ENCODE measurements around the gene LRRC8D. TPM values are rescaled to one million over a fixed set of nuclear protein-coding genes. Genes with fewer than 3 reads are reported as not detected.
"Not testable (repeated sequence)": the region's sequence is repeated elsewhere in the genome, so short reads cannot be mapped to it uniquely, and the experiment has no call there.

The LRRC8D gene
- total RNA-seq, 1 donor from 2014 or later: 8.6 TPM

- DNase-seq (ENCODE audit: low spot score): no peak
Observed at GRCh38 chr1:89953929-89954328, 133.1 kb downstream of the LRRC8D start.

DNA sequence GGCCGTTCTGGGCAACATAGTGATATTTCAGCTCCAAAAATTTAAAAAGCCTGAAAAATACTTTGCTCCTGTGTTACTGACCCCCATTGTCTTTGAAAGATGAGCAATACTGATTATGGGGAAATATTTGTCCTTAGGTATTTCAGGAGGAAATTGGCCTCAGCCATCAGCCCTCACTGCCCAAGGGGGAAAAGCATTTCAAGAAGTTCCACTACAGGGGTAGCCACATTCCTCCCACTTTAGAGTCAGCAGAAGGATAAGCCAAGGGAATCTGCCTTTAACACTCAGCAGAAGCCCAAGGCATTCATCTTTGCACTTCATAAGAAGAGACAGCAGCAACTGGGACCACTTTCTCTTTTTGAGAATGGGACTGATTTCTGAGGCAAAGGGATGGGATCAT lies 133.6 kb downstream of the LRRC8D start:
- no peak for DNase-seq (ENCODE audit: low spot score)

DNA sequence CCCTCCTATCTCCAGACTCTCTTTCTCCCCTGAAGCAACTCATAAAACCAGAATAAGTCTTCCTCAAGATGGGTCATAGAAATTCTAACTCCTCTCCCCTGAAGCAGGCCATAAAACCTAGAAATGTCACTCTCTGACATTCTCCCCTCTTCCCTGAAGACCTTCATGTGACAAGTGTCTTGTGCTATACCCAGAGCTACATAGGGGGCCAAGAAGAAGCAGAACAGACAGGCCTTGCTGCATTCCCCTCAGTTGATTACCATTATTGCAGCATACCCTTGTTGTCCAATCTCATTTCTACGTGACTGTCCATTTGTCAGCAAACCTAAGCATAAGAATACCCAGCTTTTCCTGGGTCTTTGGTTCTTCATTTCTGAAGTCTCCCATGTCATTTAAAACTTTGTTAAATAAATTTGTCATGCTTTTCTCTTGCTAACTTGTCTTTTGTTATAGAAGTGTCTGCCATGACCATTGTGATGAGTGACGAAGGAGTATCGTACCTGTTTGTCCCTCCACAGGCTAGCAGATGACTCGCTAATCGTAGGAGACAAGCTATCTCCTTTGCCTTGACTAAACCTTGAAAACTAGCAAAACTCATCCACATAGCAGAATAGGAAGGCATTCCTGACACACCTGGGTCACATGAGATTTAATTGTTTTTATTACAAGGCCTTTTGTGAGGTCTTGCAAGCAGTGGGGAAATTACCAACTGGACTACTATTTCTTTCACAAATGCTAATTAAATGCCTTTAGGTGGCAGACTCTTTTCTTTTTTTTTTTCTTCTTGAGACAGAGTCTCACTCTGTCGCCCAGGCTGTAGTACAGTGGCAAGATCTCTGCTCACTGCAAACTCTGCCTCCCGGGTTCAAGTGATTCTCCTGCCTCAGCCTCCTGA lies 134.7 kb downstream of the LRRC8D start:
- no peak for DNase-seq (ENCODE audit: low spot score)

DNA sequence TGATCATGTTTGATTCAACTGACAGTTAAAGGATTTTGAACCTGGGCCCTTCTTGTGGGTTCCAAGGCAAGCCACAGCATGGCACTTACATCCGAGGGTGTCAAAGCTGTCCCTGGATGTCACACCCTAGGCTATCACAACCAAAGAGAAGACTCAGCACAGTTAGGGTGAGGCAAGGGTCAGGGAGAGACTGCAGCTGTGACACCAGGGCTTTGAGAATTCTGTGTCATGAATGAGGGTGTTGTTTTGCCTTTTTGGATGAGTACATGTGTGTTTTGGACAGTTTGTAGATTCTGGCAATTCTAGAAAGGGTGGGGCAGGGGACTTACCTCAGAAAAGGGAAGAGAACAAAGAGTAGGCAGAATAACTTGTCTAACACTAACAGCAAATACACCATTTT lies 136.3 kb downstream of the LRRC8D start:
- DNase-seq (ENCODE audit: low spot score): no peak

- no peak for DNase-seq (ENCODE audit: low spot score)
Observed at GRCh38 chr1:89958851-89959654, 138.2 kb downstream of the LRRC8D start.

GRCh38 chr1:89959719-89960118 lies 138.9 kb downstream of the LRRC8D start:
- no peak for DNase-seq (ENCODE audit: low spot score)

DNA sequence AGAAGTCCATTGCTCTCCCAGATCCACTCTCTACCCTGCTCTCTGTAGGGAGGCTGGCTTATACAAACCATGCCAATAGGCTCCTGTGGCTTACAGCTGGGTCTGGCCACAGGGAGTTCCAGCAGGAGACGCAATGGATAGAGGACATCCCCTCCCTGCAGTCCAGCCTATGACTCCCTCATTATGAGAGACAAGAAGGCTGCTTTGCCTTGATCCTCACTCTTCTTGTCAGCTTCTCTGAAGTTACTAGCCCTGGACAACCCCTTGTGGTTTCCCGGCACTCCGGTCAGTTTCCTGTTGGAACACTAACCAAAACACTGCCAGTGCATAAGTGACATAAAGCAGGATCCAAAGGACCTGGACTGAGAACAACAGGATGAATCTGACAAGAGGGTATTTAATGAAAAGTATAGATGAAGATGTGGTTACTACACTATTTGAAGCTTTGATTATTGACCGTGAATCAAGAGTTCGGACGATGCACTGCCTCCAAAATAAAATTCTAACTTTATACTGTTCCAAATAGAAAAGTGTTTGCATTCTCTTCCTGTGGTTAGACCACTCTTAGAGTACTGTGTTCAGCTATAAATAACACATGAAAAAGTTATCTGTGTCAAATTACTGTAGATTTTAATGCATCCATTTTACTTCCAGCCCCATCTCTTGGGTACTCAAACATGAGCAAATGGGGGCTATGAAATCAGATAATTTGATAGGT lies 141.4 kb downstream of the LRRC8D start:
- DNase-seq (ENCODE audit: low spot score): no peak

- no peak for DNase-seq (ENCODE audit: low spot score)
Observed at GRCh38 chr1:89962742-89963075, 141.9 kb downstream of the LRRC8D start.

DNA sequence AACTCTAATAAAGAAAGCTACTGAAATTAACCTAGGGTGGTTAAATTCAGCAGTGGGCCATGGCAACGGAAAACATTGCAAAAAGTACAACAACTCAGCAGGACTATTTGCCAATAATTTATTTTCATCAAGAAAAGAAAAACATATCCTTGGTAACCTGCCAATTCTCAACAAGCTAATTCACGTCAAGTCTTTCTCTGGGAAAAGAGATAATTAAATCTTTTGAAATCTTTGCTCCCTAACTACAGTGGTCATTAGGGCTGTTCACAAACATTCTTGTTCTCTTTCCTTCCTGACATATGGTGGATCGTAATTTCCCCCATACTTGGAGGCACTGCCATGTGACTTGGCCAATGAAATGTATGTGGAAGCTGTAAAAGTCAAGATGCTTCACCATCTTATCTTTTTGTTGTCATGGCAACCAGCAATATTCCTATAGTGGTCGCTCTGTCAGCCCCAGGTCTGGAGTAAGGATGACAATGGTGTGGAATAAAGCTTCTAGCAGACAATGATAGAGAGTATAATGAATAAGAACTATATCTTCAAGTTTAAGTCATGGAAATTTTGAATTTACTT lies 144.4 kb downstream of the LRRC8D start:
- DNase-seq (ENCODE audit: low spot score): no peak

DNA sequence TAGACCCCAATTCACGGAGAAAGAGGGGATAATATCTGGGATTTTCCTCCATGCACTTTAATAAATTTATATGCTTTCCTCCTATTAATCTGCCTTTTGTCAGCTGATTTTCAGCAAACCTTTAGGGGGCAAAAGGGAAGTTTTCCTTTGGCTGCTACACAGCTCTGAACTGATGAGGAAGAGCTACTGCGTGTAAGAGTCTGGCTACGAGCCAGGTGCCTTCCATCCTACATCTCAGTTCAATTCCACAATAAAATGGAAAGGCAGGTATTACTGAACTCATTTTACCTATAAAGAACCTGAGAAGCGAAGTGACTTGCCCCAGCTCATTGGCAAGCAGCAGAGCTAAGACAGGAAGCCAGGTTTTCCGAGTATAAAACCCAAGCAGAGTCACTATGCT lies 145.8 kb downstream of the LRRC8D start:
- DNase-seq (ENCODE audit: low spot score): no peak

DNA sequence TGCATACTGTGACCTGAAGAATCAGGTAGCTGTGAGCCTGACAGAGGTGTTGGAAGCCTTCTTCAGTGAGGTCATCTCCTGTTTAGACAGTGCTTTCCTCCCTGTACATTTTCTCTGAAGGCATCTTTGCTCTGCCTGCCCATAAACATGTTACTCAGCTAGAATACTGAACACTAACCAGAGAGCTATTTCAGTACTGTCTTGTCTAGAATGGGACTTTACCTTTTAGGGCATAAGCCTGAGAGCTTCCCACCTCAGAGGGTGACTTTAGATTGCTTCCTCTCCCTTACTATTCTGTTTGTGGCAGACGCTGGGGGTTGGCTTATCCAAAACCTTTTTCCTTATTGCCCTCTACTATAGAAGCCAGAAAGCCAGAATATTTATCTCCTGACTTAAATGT lies 150.8 kb downstream of the LRRC8D start:
- no peak for DNase-seq (ENCODE audit: low spot score)

DNA sequence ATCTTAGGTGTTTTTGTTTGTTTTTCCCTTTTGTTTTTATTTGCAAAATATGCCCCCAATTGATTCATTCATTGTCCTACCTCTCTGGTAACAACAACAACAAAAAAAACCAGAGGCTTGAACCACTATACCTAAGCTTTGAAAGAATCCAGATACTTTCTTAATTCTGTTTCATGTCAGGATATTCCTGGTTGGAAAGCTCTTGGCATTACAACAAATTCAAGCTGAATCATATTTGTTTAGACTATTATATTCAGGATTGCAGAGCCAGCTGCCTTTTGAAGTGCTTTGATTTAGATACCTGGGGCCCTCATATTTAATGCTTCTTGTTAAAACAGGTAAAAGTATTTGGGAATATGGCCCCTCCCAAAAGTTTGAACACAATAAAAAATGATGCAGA lies 151.2 kb downstream of the LRRC8D start:
- DNase-seq (ENCODE audit: low spot score): no peak

- DNase-seq (ENCODE audit: low spot score): no peak
Observed at GRCh38 chr1:89973471-89974127, 152.8 kb downstream of the LRRC8D start.

GRCh38 chr1:89974256-89974655 lies 153.4 kb downstream of the LRRC8D start:
- DNase-seq (ENCODE audit: low spot score): no peak

- no peak for DNase-seq (ENCODE audit: low spot score)
Observed at GRCh38 chr1:89974696-89975470, 154.1 kb downstream of the LRRC8D start.

DNA sequence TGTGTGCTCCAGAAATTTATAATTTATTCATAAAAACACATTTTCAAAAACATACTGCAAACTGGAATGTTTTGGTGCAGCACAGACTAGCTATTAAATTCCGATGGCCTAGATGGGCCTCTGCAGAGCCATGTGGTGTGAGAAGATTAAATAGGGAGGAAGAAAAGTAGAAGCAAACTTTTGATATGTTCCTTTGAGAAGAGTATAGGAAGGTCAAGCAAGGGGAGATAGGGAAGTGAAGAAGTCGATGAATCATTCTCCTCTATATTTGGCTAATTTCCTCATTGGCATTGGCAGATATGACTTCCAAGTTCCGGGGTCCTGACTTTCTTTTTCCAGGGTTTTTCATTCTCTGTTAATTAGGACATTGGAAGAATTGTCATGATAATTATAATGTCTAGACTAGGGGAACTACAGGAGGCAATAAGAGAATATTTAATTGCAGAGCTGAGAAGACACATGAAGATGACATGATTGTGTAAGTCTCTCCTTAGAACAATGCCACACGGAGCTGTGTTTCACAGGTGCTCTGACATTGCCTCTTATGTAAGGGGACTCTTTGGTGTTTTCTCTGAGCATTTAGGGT lies 154.8 kb downstream of the LRRC8D start:
- DNase-seq (ENCODE audit: low spot score): no peak

DNA sequence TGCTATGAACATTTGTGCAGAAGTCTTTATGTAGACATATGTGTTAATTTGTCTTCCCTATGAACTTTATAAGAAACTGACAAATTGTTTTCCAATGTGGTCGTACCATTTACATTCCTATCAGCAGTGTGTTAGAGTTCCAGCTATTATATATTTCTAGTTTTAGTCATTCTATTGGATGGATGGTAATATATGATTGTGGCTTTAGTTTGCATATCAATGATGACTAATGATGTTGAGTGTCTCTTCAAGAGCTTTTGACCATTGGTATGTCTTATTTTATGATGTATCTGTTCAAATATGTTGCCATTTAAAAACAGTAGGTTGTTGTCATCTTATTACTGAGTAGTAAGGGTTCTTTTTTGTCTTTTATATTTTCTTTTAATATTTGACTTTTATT lies 157.9 kb downstream of the LRRC8D start:
- no peak for DNase-seq (ENCODE audit: low spot score)

GRCh38 chr1:89980605-89981004 lies 159.8 kb downstream of the LRRC8D start:
- no peak for DNase-seq (ENCODE audit: low spot score)

- not testable (repeated sequence) for DNase-seq (ENCODE audit: low spot score)
Observed at GRCh38 chr1:89982846-89983245, 162.0 kb downstream of the LRRC8D start.
